ENCODE results near the gene STON2. TPM values are rescaled to one million over a fixed set of nuclear protein-coding genes. Genes with fewer than 3 reads are reported as not detected.
A peak's percentile ranks its signal among the peaks of the same experiment; 100 is the strongest.
"Not testable (repeated sequence)": the region's sequence is repeated elsewhere in the genome, so short reads cannot be mapped to it uniquely, and the experiment has no call there.

Gene STON2
- total RNA-seq, 1 donor from 2014 or later, result 24.0 TPM

DNA sequence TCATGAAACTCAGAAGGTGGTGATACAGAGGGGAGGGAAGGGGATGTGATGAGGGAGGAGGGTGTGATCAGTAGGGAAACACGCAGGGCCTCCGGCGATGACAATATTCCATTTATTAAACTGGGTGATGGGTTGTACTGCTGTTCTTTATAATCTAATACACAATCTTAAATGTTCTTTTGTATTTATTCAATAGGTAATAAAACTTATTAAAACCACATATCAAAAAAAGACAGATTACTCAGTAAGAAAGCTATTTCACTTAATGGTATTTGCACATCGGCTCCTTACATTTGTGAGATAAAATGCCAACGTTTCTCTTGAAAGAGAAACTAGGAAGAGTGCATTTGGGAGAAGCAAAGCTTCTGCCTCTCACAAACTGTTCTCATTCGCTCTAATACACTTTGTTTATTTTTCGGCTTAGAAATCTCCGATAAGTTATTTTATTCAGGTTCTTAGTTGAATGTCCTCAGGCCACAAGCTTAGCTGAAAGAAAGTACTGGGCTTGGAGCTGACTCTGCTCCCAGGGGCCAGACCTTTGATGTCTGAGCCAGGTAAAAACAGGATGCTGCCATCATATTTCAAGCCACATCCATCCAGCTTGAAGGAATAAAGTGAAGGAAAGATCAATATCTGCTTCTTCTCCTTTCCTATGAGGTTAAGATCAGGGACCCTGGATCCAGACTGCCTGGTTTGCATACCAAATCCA, 17.5 kb downstream of the STON2 start:
- Mint-ChIP-seq H3K9me3 (peaks cover 9% of the 10 kb centered on the region), H3K36me3 (ENCODE audit: low read depth) (peaks cover 19% of the 10 kb centered on the region), H3K27me3 (ENCODE audit: low read depth) (no peaks in the 10 kb centered on the region), H3K4me3 (no peak overlapping the region), H3K27ac (ENCODE audit: unreplicated experiment) (no peak overlapping the region), H3K4me1 (peaks cover 34% of the 10 kb centered on the region)
- DNase-seq (ENCODE audit: low read depth, low spot score), result no peak
- TF ChIP-seq, protein P1, sequence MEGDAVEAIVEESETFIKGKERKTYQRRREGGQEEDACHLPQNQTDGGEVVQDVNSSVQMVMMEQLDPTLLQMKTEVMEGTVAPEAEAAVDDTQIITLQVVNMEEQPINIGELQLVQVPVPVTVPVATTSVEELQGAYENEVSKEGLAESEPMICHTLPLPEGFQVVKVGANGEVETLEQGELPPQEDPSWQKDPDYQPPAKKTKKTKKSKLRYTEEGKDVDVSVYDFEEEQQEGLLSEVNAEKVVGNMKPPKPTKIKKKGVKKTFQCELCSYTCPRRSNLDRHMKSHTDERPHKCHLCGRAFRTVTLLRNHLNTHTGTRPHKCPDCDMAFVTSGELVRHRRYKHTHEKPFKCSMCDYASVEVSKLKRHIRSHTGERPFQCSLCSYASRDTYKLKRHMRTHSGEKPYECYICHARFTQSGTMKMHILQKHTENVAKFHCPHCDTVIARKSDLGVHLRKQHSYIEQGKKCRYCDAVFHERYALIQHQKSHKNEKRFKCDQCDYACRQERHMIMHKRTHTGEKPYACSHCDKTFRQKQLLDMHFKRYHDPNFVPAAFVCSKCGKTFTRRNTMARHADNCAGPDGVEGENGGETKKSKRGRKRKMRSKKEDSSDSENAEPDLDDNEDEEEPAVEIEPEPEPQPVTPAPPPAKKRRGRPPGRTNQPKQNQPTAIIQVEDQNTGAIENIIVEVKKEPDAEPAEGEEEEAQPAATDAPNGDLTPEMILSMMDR (conservative IDR thresholded peaks at IDR 0.05), result no peak

- peaks cover 19% of the 10 kb centered on the region for H3K36me3 Mint-ChIP-seq (ENCODE audit: low read depth)
- peaks cover 12% of the 10 kb centered on the region for H3K4me1 Mint-ChIP-seq
- not testable (repeated sequence) for H3K4me3 Mint-ChIP-seq; H3K27me3 Mint-ChIP-seq (ENCODE audit: low read depth); DNase-seq (ENCODE audit: low read depth, low spot score); H3K27ac Mint-ChIP-seq (ENCODE audit: unreplicated experiment)
- H3K9me3 Mint-ChIP-seq, result peaks cover 13% of the 10 kb centered on the region
Observed at GRCh38 chr14:81380009-81380408, 20.1 kb downstream of the STON2 start.

DNA sequence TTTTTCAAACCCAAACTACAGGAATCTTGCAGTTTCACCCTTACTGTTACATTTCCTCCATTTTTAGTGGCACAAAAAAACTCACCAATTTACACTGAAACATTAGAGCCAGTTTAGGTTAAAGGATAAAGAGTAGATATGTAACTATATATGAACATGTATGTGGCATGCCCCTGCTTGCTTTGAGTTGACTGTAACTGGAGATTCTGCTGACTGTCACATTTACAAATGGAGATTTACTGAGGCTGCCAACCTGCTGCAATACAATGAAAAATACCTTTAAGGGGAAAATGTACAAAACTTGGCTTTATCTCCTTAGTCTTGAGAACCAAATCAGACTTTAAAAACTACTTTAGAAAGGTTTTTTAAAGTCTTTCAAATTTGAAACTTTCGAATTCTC, 28.3 kb downstream of the STON2 start:
- Mint-ChIP-seq H3K9me3 (no peaks in the 10 kb centered on the region), H3K27ac (ENCODE audit: unreplicated experiment) (no peak overlapping the region), H3K27me3 (ENCODE audit: low read depth) (no peaks in the 10 kb centered on the region), H3K4me1 (no peaks in the 10 kb centered on the region), H3K36me3 (ENCODE audit: low read depth) (peaks cover 11% of the 10 kb centered on the region), H3K4me3 (no peak overlapping the region)
- DNase-seq (ENCODE audit: low read depth, low spot score), result no peak
- TF ChIP-seq, protein P1 (conservative IDR thresholded peaks at IDR 0.05), result no peak

GRCh38 chr14:81367563-81367962, 32.6 kb downstream of the STON2 start:
- H3K27ac Mint-ChIP-seq (ENCODE audit: unreplicated experiment), result no peak overlapping the region
- H3K4me1 Mint-ChIP-seq, result no peaks in the 10 kb centered on the region
- H3K4me3 Mint-ChIP-seq, result no peak overlapping the region
- no peaks in the 10 kb centered on the region for H3K9me3 Mint-ChIP-seq
- no peak for DNase-seq (ENCODE audit: low read depth, low spot score)
- TF ChIP-seq, protein P1 (conservative IDR thresholded peaks at IDR 0.05), result no peak
- H3K27me3 Mint-ChIP-seq (ENCODE audit: low read depth), result no peaks in the 10 kb centered on the region
- H3K36me3 Mint-ChIP-seq (ENCODE audit: low read depth), result peaks cover 10% of the 10 kb centered on the region

DNA sequence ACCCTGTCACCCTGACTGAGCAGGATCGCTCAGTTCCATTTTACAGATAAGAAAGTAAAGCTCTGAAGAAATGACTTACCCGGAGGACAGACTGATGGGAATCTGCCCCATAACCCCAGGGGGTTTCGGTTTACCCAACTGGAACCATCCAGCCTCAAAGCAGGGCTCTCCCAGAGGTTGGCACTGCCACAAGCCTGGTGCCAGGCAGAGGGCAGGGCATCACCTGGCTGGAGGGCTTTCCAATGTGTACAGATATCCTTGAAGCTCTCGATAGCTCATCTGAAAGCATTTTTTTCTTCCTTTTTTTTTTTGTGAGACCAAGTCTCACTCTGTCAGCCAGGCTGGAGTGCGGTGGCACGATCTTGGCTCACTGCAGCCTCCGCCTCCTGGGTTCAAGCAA, 33.2 kb downstream of the STON2 start:
- H3K27me3 Mint-ChIP-seq (ENCODE audit: low read depth), result no peaks in the 10 kb centered on the region
- no peak overlapping the region for H3K27ac Mint-ChIP-seq (ENCODE audit: unreplicated experiment)
- H3K4me3 Mint-ChIP-seq, result no peak overlapping the region
- TF ChIP-seq, protein P1 (conservative IDR thresholded peaks at IDR 0.05), result no peak
- no peaks in the 10 kb centered on the region for H3K4me1 Mint-ChIP-seq
- peaks cover 10% of the 10 kb centered on the region for H3K36me3 Mint-ChIP-seq (ENCODE audit: low read depth)
- no peak for DNase-seq (ENCODE audit: low read depth, low spot score)
- no peaks in the 10 kb centered on the region for H3K9me3 Mint-ChIP-seq

DNA sequence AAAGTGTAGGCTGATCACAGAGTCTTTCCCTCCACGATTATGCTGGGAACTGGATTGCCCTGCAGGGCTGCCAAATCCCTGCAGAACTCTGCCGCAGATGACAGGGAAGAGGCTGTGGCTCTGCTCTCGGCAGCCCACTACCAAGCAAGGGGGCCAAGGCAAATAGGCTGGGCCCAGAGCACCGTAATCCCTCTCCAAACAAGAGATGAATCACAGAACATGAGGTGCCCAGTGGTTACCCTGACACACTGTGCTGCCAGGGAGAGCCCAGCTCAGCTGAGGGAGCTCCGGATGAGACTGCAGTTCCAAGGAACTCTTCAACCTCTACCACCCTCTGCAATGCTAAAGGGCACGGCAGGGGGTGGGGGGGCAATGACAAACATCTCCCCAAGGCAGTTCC, 33.9 kb downstream of the STON2 start:
- DNase-seq (ENCODE audit: low read depth, low spot score), result no peak
- TF ChIP-seq, protein P1 (conservative IDR thresholded peaks at IDR 0.05), result no peak
- H3K9me3 Mint-ChIP-seq, result no peaks in the 10 kb centered on the region
- H3K27ac Mint-ChIP-seq (ENCODE audit: unreplicated experiment), result peak overlapping the region; percentile 62
- H3K27me3 Mint-ChIP-seq (ENCODE audit: low read depth), result no peaks in the 10 kb centered on the region
- H3K4me1 Mint-ChIP-seq, result no peaks in the 10 kb centered on the region
- no peak overlapping the region for H3K4me3 Mint-ChIP-seq
- peaks cover 10% of the 10 kb centered on the region for H3K36me3 Mint-ChIP-seq (ENCODE audit: low read depth)
